Activated B cell treated with CpG ODN at 0.5 μM for 24 hours (primary cell): ENCODE data around the gene CCL5. TPM values are rescaled to one million over a fixed set of nuclear protein-coding genes. Genes with fewer than 3 reads are reported as not detected.

Experiments
- ATAC-seq: fragments of 200-7000 bp; cut with Tn5 transposase; one replicate; pipeline ENCODE4 v1.10.0; 2021; ENCODE audit warnings: low read depth, mild to moderate bottlenecking, moderate library complexity
- CTCF ChIA-PET: fragments of 350-600 bp; sonication (Branson Sonifier 250); formaldehyde crosslinking; loops from one replicate; lab custom pipeline; 2021; ENCODE audit warnings: antibody characterized with exemption; lab: Charles Lee
- POLR2A ChIA-PET: fragments of 350-600 bp; sonication (Branson Sonifier 250); formaldehyde crosslinking; loops from one replicate; lab custom pipeline; 2021; ENCODE audit warnings: antibody characterized with exemption; lab: Charles Lee
- DNase-seq: peaks from one replicate; pipeline ENCODE4 v3.0.0; 2022
- H3K27ac Mint-ChIP-seq: one replicate; pipeline ENCODE4 v1.8.0; 2020; ENCODE audit warnings: mixed read lengths
- H3K27me3 Mint-ChIP-seq: one replicate; pipeline ENCODE4 v1.8.0; 2021; ENCODE audit warnings: mixed read lengths
- H3K36me3 Mint-ChIP-seq: one replicate; pipeline ENCODE4 v1.8.0; 2021; ENCODE audit warnings: low read depth, mixed read lengths
- H3K4me1 Mint-ChIP-seq: one replicate; pipeline ENCODE4 v1.8.0; 2021; ENCODE audit warnings: mixed read lengths
- H3K4me3 Mint-ChIP-seq: one replicate; pipeline ENCODE4 v1.8.0; 2020; ENCODE audit warnings: mild to moderate bottlenecking, mixed read lengths
- H3K9me3 Mint-ChIP-seq: one replicate; pipeline ENCODE4 v1.8.0; 2020; ENCODE audit warnings: mixed read lengths
- CTCF ChIP-seq: fragments of 200-600 bp; IDR thresholded peaks from one replicate; pipeline ENCODE4 v1.8.0; 2022; ENCODE audit warnings: antibody characterized with exemption, mild to moderate bottlenecking
- intact Hi-C: fragments of 100-400 bp; cut with micrococcal nuclease; formaldehyde crosslinking; loops from one replicate; pipeline ENCODE4 v1.15.1; 2024
- total RNA-seq: library from RNA; stranded (reverse); gene quantifications from 2 replicates; pipeline ENCODE4 v1.2.3, GENCODE V29; 2022

The CCL5 gene
- total RNA-seq, 1 donor from 2014 or later: 3.3 TPM

- H3K4me3 Mint-ChIP-seq: no peak overlapping the region
These were observed 9.0 kb downstream of the CCL5 start for GRCh38 chr17:35870906-35871819.

DNA sequence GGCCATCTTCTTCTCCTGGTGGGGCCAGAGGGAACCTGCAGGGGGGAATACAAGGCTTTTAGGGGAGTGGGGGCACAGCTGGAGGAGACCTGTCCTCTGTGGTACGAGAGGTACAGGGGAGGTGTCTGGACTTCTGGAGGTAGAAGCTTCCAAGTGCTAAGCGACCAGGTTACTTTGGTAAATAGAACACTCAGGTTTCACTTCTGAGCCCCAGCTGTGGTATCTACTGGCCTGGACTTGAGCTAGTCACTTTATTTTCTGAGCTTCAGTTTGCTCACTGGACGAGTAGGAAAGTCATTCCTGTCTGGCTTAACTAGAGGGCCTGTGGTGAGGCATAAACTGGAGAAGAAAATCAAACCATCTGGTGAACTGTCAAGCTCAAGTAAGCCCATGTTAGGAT is 11.4 kb downstream of the CCL5 start, which contains the start of gene HEATR9:
TSS of gene HEATR9 (minus strand) at position 155 of the 400 bp plus-strand sequence. CDS start at position 6, 149 bp downstream.
- no peak for ATAC-seq
- H3K4me1 Mint-ChIP-seq: peaks cover 6% of the 10 kb centered on the region

More at GRCh38 chr17:35870906-35871819, 9.0 kb downstream of the CCL5 start:
- H3K4me1 Mint-ChIP-seq: peaks cover 14% of the 10 kb centered on the region
- H3K9me3 Mint-ChIP-seq: no peaks in the 10 kb centered on the region
- H3K27ac Mint-ChIP-seq: no peak overlapping the region
- ATAC-seq: peak; percentile 45
- intact Hi-C loops: no loop called here
- no peaks in the 10 kb centered on the region for H3K27me3 Mint-ChIP-seq
- POLR2A ChIA-PET: interaction anchor here (0.7 to 1.2 kb wide), 2 partner anchors 9 to 664 kb away, joined by 3 to 5 read pairs; partner anchors contain the start of gene CCL5
- no peaks in the 10 kb centered on the region for H3K36me3 Mint-ChIP-seq
- TF ChIP-seq CTCF: no peak
- DNase-seq: no peak
- CTCF ChIA-PET: interaction anchor here (0.7 kb wide), 1 partner anchor 17 kb away, joined by 3 read pairs; no protein-coding TSS in a partner anchor

DNA sequence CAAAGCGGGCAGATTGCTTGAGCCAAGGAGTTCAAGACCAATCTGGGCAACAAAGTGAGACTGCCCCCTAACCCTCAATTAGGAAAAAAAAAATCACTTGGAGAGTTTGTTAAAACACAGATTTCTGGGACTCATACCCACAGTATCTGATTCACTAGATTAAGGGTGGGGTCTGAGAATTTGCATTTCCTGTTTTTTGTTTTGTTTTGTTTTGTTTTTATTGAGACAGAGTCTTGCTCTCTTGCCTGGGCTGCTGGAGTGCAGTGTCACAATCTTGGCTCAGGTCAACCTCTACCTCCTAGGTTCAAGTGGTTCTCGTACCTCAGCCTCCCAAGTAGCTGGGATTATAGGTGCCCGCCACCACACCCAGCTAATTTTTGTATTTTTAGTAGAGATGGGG is 12.6 kb downstream of the CCL5 start:
- no peak for TF ChIP-seq CTCF
- H3K9me3 Mint-ChIP-seq: no peaks in the 10 kb centered on the region
- ChIA-PET POLR2A (no interaction called here), CTCF (no interaction called here)
- H3K4me3 Mint-ChIP-seq: no peak overlapping the region
- H3K27ac Mint-ChIP-seq: no peak overlapping the region
- intact Hi-C loops: no loop called here
- no peaks in the 10 kb centered on the region for H3K27me3 Mint-ChIP-seq
- H3K4me1 Mint-ChIP-seq: peaks cover 6% of the 10 kb centered on the region
- ATAC-seq: no peak
- DNase-seq: no peak
- no peaks in the 10 kb centered on the region for H3K36me3 Mint-ChIP-seq

More for the DNA sequence above, 11.4 kb downstream of the CCL5 start, which contains the start of gene HEATR9:
- Mint-ChIP-seq H3K4me3 (no peak within 1 kb of the TSS), H3K9me3 (no peaks in the 10 kb centered on the region), H3K27ac (no peak within 1 kb of the TSS), H3K36me3 (no peaks in the 10 kb centered on the region), H3K27me3 (no peaks in the 10 kb centered on the region)
- intact Hi-C loops: no loop called here
- DNase-seq: no peak
- ChIA-PET POLR2A (no interaction called here), CTCF (no interaction called here)
- TF ChIP-seq CTCF: no peak

DNA sequence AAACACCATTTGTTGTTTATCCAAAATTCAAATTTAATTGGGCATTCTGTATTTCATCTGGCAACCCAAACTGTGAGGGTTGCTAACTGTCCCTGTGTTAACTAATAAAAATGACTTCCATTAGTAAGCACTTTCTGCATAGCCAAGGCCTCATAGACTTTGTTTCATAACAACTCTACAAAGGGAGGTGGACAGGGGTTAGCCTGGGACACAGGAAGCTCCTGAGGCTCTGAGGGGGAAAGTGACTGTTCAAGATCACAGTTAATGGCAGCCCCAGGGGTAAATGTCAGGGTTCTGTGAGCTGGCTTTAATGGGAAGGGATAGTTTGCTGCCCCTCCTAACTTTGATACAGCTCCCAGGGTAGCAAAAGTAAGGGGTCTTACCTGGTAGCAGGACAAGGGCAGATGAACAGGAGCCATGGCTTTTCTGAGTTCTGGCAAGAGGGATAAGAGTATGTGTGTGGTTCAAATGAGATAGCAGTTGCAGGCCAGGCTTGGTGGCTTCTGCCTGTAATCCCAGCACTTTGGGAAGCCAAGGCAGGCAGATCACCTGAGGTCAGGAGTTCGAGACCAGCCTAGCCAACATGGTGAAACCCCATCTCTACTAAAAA is 13.7 kb downstream of the CCL5 start:
- CTCF ChIA-PET: no interaction called here
- POLR2A ChIA-PET: no interaction called here
- intact Hi-C loops: no loop called here
- ATAC-seq: no peak
- Mint-ChIP-seq H3K9me3 (no peaks in the 10 kb centered on the region), H3K27me3 (no peaks in the 10 kb centered on the region), H3K4me3 (no peak overlapping the region), H3K27ac (no peak overlapping the region), H3K36me3 (no peaks in the 10 kb centered on the region), H3K4me1 (peaks cover 3% of the 10 kb centered on the region)
- no peak for DNase-seq
- no peak for TF ChIP-seq CTCF
